ENCODE data around the gene ETS1. TPM values are rescaled to one million over a fixed set of nuclear protein-coding genes. Genes with fewer than 3 reads are reported as not detected.

ETS1 gene
- total and polyA plus RNA-seq, 2 experiments from 2014 or later, result 6.7 to 21.8 TPM

- 99% methylated on average over 3 of the region's 3 CpGs for WGBS (ENCODE audit: low lambda C conversion rate, missing lambda C conversion rate)
- Histone ChIP-seq H3K4me1 (ENCODE audit: insufficient read depth) (no peaks in the 10 kb centered on the region), H2AFZ (no peak overlapping the region), H3K36me3 (replicated peaks; ENCODE audit: insufficient read depth, low read depth) (no peaks in the 10 kb centered on the region), H3K27ac (no peak overlapping the region), H3K4me2 (no peak overlapping the region), H3K9me2 (replicated peaks; ENCODE audit: insufficient read depth) (no peaks in the 10 kb centered on the region), H3K27me3 (no peaks in the 10 kb centered on the region), H4K20me1 (ENCODE audit: insufficient read depth, poor library complexity, severe bottlenecking) (no peaks in the 10 kb centered on the region), H3K9me3 (ENCODE audit: low read depth) (no peaks in the 10 kb centered on the region), H3K79me2 (no peaks in the 10 kb centered on the region), H3K4me3 (no peak overlapping the region)
- no peak for DNase-seq (ENCODE audit: low spot score)
- TF ChIP-seq EZH2phosphoT487 (IDR thresholded peaks at IDR 0.05; ENCODE audit: low read depth, severe bottlenecking, unreplicated experiment), result no peak
- TF ChIP-seq EZH2 (IDR thresholded peaks at IDR 0.05; ENCODE audit: borderline replicate concordance), result no peak
- no peak for TF ChIP-seq CTCF (IDR thresholded peaks at IDR 0.05; ENCODE audit: poor library complexity)
Observed at GRCh38 chr11:128564642-128565245, 22.6 kb downstream of the ETS1 start.

- no peaks in the 10 kb centered on the region for H3K27me3 ChIP-seq
- WGBS (ENCODE audit: low lambda C conversion rate, missing lambda C conversion rate), result 83% methylated on average over 11 of the region's 11 CpGs
- TF ChIP-seq EZH2phosphoT487 (IDR thresholded peaks at IDR 0.05; ENCODE audit: low read depth, severe bottlenecking, unreplicated experiment) (no peak), CTCF (IDR thresholded peaks at IDR 0.05; ENCODE audit: poor library complexity) (no peak), EZH2 (IDR thresholded peaks at IDR 0.05; ENCODE audit: borderline replicate concordance) (no peak)
- H3K27ac ChIP-seq, result no peak overlapping the region
- H4K20me1 ChIP-seq (ENCODE audit: insufficient read depth, poor library complexity, severe bottlenecking), result no peaks in the 10 kb centered on the region
- no peaks in the 10 kb centered on the region for H3K9me3 ChIP-seq (ENCODE audit: low read depth)
- no peak overlapping the region for H2AFZ ChIP-seq
- H3K9me2 ChIP-seq (replicated peaks; ENCODE audit: insufficient read depth), result no peaks in the 10 kb centered on the region
- H3K79me2 ChIP-seq, result no peaks in the 10 kb centered on the region
- H3K4me3 ChIP-seq, result no peak overlapping the region
- no peaks in the 10 kb centered on the region for H3K4me1 ChIP-seq (ENCODE audit: insufficient read depth)
- no peak overlapping the region for H3K4me2 ChIP-seq
- no peaks in the 10 kb centered on the region for H3K36me3 ChIP-seq (replicated peaks; ENCODE audit: insufficient read depth, low read depth)
- DNase-seq (ENCODE audit: low spot score), result no peak
Observed at GRCh38 chr11:128563942-128564641, 23.3 kb downstream of the ETS1 start.

GRCh38 chr11:128563308-128563707, 24.1 kb downstream of the ETS1 start:
- Histone ChIP-seq H3K9me2 (replicated peaks; ENCODE audit: insufficient read depth) (no peaks in the 10 kb centered on the region), H3K4me2 (no peak overlapping the region), H3K27me3 (no peaks in the 10 kb centered on the region), H3K79me2 (no peaks in the 10 kb centered on the region), H3K9me3 (ENCODE audit: low read depth) (no peaks in the 10 kb centered on the region), H2AFZ (no peak overlapping the region), H3K27ac (no peak overlapping the region), H3K36me3 (replicated peaks; ENCODE audit: insufficient read depth, low read depth) (no peaks in the 10 kb centered on the region), H3K4me3 (no peak overlapping the region), H3K4me1 (ENCODE audit: insufficient read depth) (no peaks in the 10 kb centered on the region), H4K20me1 (ENCODE audit: insufficient read depth, poor library complexity, severe bottlenecking) (no peaks in the 10 kb centered on the region)
- WGBS (ENCODE audit: low lambda C conversion rate, missing lambda C conversion rate), result 84% methylated on average over 5 of the region's 5 CpGs
- TF ChIP-seq CTCF (IDR thresholded peaks at IDR 0.05; ENCODE audit: poor library complexity) (no peak), EZH2 (IDR thresholded peaks at IDR 0.05; ENCODE audit: borderline replicate concordance) (no peak), EZH2phosphoT487 (IDR thresholded peaks at IDR 0.05; ENCODE audit: low read depth, severe bottlenecking, unreplicated experiment) (no peak)
- no peak for DNase-seq (ENCODE audit: low spot score)
